Uterus (tissue), 4 donors: ENCODE results near the gene FLVCR2. TPM values are rescaled to one million over a fixed set of nuclear protein-coding genes. Genes with fewer than 3 reads are reported as not detected.
A peak's percentile ranks its signal among the peaks of the same experiment; 100 is the strongest.

Source experiments
- DNase-seq, 2 donors: peaks; one replicate each; pipeline ENCODE4 v3.0.0-alpha.2; 2019 to 2020
- H3K27ac ChIP-seq, 2 donors: fragments of 200-600 bp; sonication (generic); 1 replicate in 1 of 2; 2 replicates in 1 of 2; pipeline ENCODE4 v1.5.1; 2016 to 2018
- H3K27me3 ChIP-seq, 2 donors: fragments of 200-600 bp; sonication (generic); one replicate each; pipeline ENCODE4 v1.5.1; 2018 to 2019; ENCODE audit warnings: control low read depth in 1 of 2
- H3K36me3 ChIP-seq, 2 donors: fragments of 200-600 bp; sonication (generic); one replicate each; pipeline ENCODE4 v1.5.1; 2019; ENCODE audit warnings: control low read depth in 1 of 2
- H3K4me1 ChIP-seq, 2 donors: fragments of 200-600 bp; sonication (generic); one replicate each; pipeline ENCODE4 v1.5.1; 2018 to 2019; ENCODE audit warnings: control low read depth in 1 of 2
- H3K4me3 ChIP-seq, 2 donors: fragments of 200-600 bp; sonication (generic); 1 replicate in 1 of 2; 2 replicates in 1 of 2; pipeline ENCODE4 v1.5.1; 2018 to 2019; ENCODE audit warnings: mild to moderate bottlenecking in 1 of 2
- H3K9me3 ChIP-seq, 2 donors: fragments of 200-600 bp; sonication (generic); one replicate each; pipeline ENCODE4 v1.5.1; 2019; ENCODE audit warnings: control low read depth in 1 of 2
- CTCF ChIP-seq, 4 experiments: fragments of 200-600 bp in 2 of 4; fragments of 450-650 bp in 2 of 4; sonication (generic) in 2 of 4; IDR thresholded peaks; one replicate each; pipeline ENCODE4 v1.5.1; 2016 to 2019; ENCODE audit warnings: antibody characterized with exemption in 4 of 4, mild to moderate bottlenecking in 2 of 4, moderate library complexity in 1 of 4
- POLR2A ChIP-seq, 2 donors: fragments of 450-650 bp; IDR thresholded peaks; one replicate each; pipeline ENCODE4 v1.6.1; 2016; ENCODE audit warnings: antibody characterized with exemption in 2 of 2, mild to moderate bottlenecking in 1 of 2, moderate library complexity in 1 of 2
- intact Hi-C: fragments of 100-400 bp; cut with DNase I; formaldehyde crosslinking; loops from one replicate; pipeline ENCODE4 v1.15.1; 2023; ENCODE audit warnings: low total_unique reads
- total RNA-seq, 4 donors: library from RNA; depleted of rRNA in 3 of 4; stranded (reverse); fragments of >200 nt in 3 of 4; gene quantifications; one replicate each; pipeline versions ENCODE4 v1.1.0 to v1.2.4, GENCODE V29; 2014 to 2023
- donor health status: DM: yes; HTN: yes; CAD: no.

The FLVCR2 gene
- total RNA-seq, 4 donors from 2014 or later: 2.3 to 15.0 (median 3.3) TPM

- Histone ChIP-seq H3K27me3 (no peaks in the 10 kb centered on the region), H3K27ac (no peak overlapping the region), H3K36me3 (no peaks in the 10 kb centered on the region), H3K4me1 (no peaks in the 10 kb centered on the region), H3K9me3 (no peaks in the 10 kb centered on the region), H3K4me3 (no peak overlapping the region)
- TF ChIP-seq POLR2A (IDR thresholded peaks at IDR 0.05) (no peak), CTCF (IDR thresholded peaks at IDR 0.05) (no peak)
- DNase-seq: no peak
- intact Hi-C loops: loop anchor here (5.0 kb wide), 1 partner anchor 72 kb away; the partner anchor contains the start of gene FLVCR2
Observed at GRCh38 chr14:75649773-75650172, 71.4 kb downstream of the FLVCR2 start.

GRCh38 chr14:75650253-75651058 is 72.0 kb downstream of the FLVCR2 start:
- no peak for TF ChIP-seq POLR2A (IDR thresholded peaks at IDR 0.05)
- no peak for TF ChIP-seq CTCF (IDR thresholded peaks at IDR 0.05)
- no peaks in the 10 kb centered on the region for H3K4me1 ChIP-seq
- DNase-seq: no peak
- H3K36me3 ChIP-seq: no peaks in the 10 kb centered on the region
- H3K27ac ChIP-seq: no peak overlapping the region
- no peak overlapping the region for H3K4me3 ChIP-seq
- H3K9me3 ChIP-seq: no peaks in the 10 kb centered on the region
- H3K27me3 ChIP-seq: no peaks in the 10 kb centered on the region
- intact Hi-C loops: loop anchor here (5.0 kb wide), 1 partner anchor 73 kb away; the partner anchor contains the start of gene FLVCR2

- no peak for TF ChIP-seq POLR2A (IDR thresholded peaks at IDR 0.05)
- no peak for TF ChIP-seq CTCF (IDR thresholded peaks at IDR 0.05)
- no peak overlapping the region for H3K27ac ChIP-seq
- H3K27me3 ChIP-seq: no peaks in the 10 kb centered on the region
- intact Hi-C loops: loop anchor here (5.0 kb wide), 1 partner anchor 76 kb away; the partner anchor contains the start of gene FLVCR2
- H3K36me3 ChIP-seq: no peaks in the 10 kb centered on the region
- H3K4me3 ChIP-seq: no peak overlapping the region
- no peaks in the 10 kb centered on the region for H3K4me1 ChIP-seq
- DNase-seq: no peak
- no peaks in the 10 kb centered on the region for H3K9me3 ChIP-seq
Observed at GRCh38 chr14:75653563-75653962, 75.1 kb downstream of the FLVCR2 start.

DNA sequence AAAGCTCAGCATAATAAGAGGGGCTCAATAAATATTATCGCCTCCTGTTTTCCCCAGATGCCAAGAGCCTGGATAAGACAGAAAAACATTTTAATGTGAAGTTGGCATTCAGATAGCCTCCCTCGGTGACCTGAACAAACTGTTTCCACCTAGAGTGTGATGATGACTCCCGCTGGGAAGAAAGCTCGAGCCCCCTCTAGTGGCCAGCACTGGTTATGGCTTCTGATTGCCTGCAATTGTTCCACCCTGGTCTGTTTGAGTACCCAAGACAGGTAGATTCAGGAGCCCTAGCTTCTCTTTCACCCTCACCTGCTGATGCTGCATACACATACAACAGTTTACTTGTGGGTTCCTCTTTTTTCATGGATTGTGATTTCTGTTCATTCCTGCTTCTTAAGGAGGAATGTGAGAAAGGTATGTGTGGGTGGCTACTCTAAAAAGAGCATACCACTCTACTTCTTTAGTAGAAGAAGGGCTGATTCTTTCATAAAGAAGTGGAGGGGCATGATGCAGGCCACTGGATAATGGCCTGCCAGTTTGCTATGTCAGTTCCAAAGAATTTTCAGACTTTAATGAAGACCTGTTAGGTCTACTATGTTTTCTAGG is 75.8 kb downstream of the FLVCR2 start:
- Histone ChIP-seq H3K27me3 (no peaks in the 10 kb centered on the region), H3K9me3 (no peaks in the 10 kb centered on the region), H3K27ac (no peak overlapping the region), H3K4me1 (no peaks in the 10 kb centered on the region), H3K36me3 (no peaks in the 10 kb centered on the region), H3K4me3 (no peak overlapping the region)
- intact Hi-C loops: loop anchor here (5.0 kb wide), 1 partner anchor 77 kb away; the partner anchor contains the start of gene FLVCR2
- TF ChIP-seq CTCF (IDR thresholded peaks at IDR 0.05): peak; percentile 86 to 94 (median 92)
- no peak for TF ChIP-seq POLR2A (IDR thresholded peaks at IDR 0.05)
- peak; percentile 78 to 80 for DNase-seq

GRCh38 chr14:75655235-75655634 is 76.8 kb downstream of the FLVCR2 start:
- no peaks in the 10 kb centered on the region for H3K36me3 ChIP-seq
- no peaks in the 10 kb centered on the region for H3K9me3 ChIP-seq
- no peaks in the 10 kb centered on the region for H3K4me1 ChIP-seq
- H3K27me3 ChIP-seq: no peaks in the 10 kb centered on the region
- DNase-seq: no peak
- TF ChIP-seq POLR2A (IDR thresholded peaks at IDR 0.05) (no peak), CTCF (IDR thresholded peaks at IDR 0.05) (no peak)
- H3K4me3 ChIP-seq: no peak overlapping the region
- no peak overlapping the region for H3K27ac ChIP-seq
- intact Hi-C loops: no loop called here
